HEK293 (cell line): Measurements from ENCODE around the gene RGS19.

Source experiments
- CTCF ChIA-PET: fragments of 350-600 bp; formaldehyde crosslinking; extraction: SDS; loops from one replicate; lab custom pipeline; 2021; ENCODE audit warnings: antibody characterized with exemption; lab: Yijun Ruan, JAX
- POLR2A ChIA-PET: fragments of 300-600 bp; formaldehyde crosslinking; extraction: SDS; loops from one replicate; lab custom pipeline; 2020; ENCODE audit warnings: antibody characterized with exemption, inconsistent platforms; lab: Yijun Ruan, JAX
- H3K27ac ChIP-seq: fragments of 200-500 bp; sonication (Bioruptor generic); 2 replicates; pipeline ENCODE4 v1.5.1; 2014; ENCODE audit warnings: low read depth, low read length, control low read depth, inconsistent platforms; ENCODE audit errors: extremely low read depth
- H3K36me3 ChIP-seq, 2 experiments: fragments of 200-500 bp in 1 of 2; sonication (Bioruptor generic) in 1 of 2; 1 replicate in 1 of 2; 2 replicates in 1 of 2; pipeline ENCODE4 v1.5.1; 2014 to 2017; ENCODE audit warnings: inconsistent platforms in 2 of 2, low read length in 2 of 2; ENCODE audit not compliant: control insufficient read depth in 2 of 2, insufficient read depth in 1 of 2
- H3K4me1 ChIP-seq: fragments of 200-500 bp; sonication (Bioruptor generic); 2 replicates; pipeline ENCODE4 v1.5.1; 2014; ENCODE audit warnings: mild to moderate bottlenecking, low read length, inconsistent platforms; ENCODE audit not compliant: control insufficient read depth, insufficient read depth
- H3K4me3 ChIP-seq: 2 replicates; pipeline ENCODE4 v1.5.1; 2011; ENCODE audit warnings: low read depth, mild to moderate bottlenecking, control low read depth, low read length, moderate library complexity
- H3K9me3 ChIP-seq: fragments of 200-500 bp; sonication (Bioruptor generic); 2 replicates; pipeline ENCODE4 v1.5.1; 2014; ENCODE audit warnings: low read depth, low read length, inconsistent platforms; ENCODE audit not compliant: control insufficient read depth, insufficient read depth
- BCL6B ChIP-seq: fragments of 450-650 bp; formaldehyde crosslinking; IDR thresholded peaks from 2 replicates; pipeline ENCODE4 v1.5.1; 2017; ENCODE audit warnings: missing biosample characterization, missing genetic modification characterization
- GLIS1 ChIP-seq: fragments of 450-650 bp; formaldehyde crosslinking; IDR thresholded peaks from 2 replicates; pipeline ENCODE4 v1.5.1; 2016; ENCODE audit warnings: missing biosample characterization, missing genetic modification characterization
- GLIS2 ChIP-seq: fragments of 450-650 bp; formaldehyde crosslinking; IDR thresholded peaks from 2 replicates; pipeline ENCODE4 v1.5.1; 2016; ENCODE audit warnings: missing biosample characterization, missing genetic modification characterization
- KLF1 ChIP-seq: fragments of 450-650 bp; formaldehyde crosslinking; IDR thresholded peaks from 2 replicates; pipeline ENCODE4 v1.5.1; 2016; ENCODE audit warnings: missing biosample characterization, missing genetic modification characterization
- PRDM4 ChIP-seq: fragments of 450-650 bp; formaldehyde crosslinking; IDR thresholded peaks from 2 replicates; pipeline ENCODE4 v1.5.1; 2017; ENCODE audit warnings: missing biosample characterization, missing genetic modification characterization
- SP2 ChIP-seq: fragments of 450-650 bp; formaldehyde crosslinking; IDR thresholded peaks from 2 replicates; pipeline ENCODE4 v1.5.1; 2016; ENCODE audit warnings: missing biosample characterization, missing genetic modification characterization
- ZBTB17 ChIP-seq: fragments of 450-650 bp; formaldehyde crosslinking; IDR thresholded peaks from 2 replicates; pipeline ENCODE4 v1.5.1; 2016; ENCODE audit warnings: missing biosample characterization, missing genetic modification characterization
- ZBTB21 ChIP-seq: fragments of 450-650 bp; formaldehyde crosslinking; IDR thresholded peaks from 2 replicates; pipeline ENCODE4 v1.5.1; 2017; ENCODE audit warnings: missing biosample characterization, missing genetic modification characterization
- ZFHX2 ChIP-seq: fragments of 450-650 bp; formaldehyde crosslinking; conservative IDR thresholded peaks from 2 replicates; pipeline ENCODE4 v1.5.1; 2016; ENCODE audit warnings: missing biosample characterization, missing genetic modification characterization
- ZIC2 ChIP-seq: fragments of 450-650 bp; formaldehyde crosslinking; IDR thresholded peaks from 2 replicates; pipeline ENCODE4 v1.5.1; 2016; ENCODE audit warnings: missing biosample characterization, missing genetic modification characterization
- ZNF133 ChIP-seq: fragments of 450-650 bp; formaldehyde crosslinking; IDR thresholded peaks from 2 replicates; pipeline ENCODE4 v1.5.1; 2016; ENCODE audit warnings: missing biosample characterization, missing genetic modification characterization
- ZNF16 ChIP-seq: fragments of 450-650 bp; formaldehyde crosslinking; IDR thresholded peaks from 2 replicates; pipeline ENCODE4 v1.5.1; 2016; ENCODE audit warnings: low read depth, missing biosample characterization, missing genetic modification characterization
- ZNF169 ChIP-seq: fragments of 450-650 bp; formaldehyde crosslinking; IDR thresholded peaks from 2 replicates; pipeline ENCODE4 v1.5.1; 2016; ENCODE audit warnings: missing biosample characterization, missing genetic modification characterization
- ZNF202 ChIP-seq: fragments of 450-650 bp; formaldehyde crosslinking; IDR thresholded peaks from 2 replicates; pipeline ENCODE4 v1.5.1; 2016; ENCODE audit warnings: missing biosample characterization, missing genetic modification characterization, borderline replicate concordance
- ZNF223 ChIP-seq: fragments of 450-650 bp; formaldehyde crosslinking; IDR thresholded peaks from 2 replicates; pipeline ENCODE4 v1.5.1; 2016; ENCODE audit warnings: missing biosample characterization, missing genetic modification characterization
- ZNF26 ChIP-seq: fragments of 450-650 bp; formaldehyde crosslinking; IDR thresholded peaks from 2 replicates; pipeline ENCODE4 v1.5.1; 2016; ENCODE audit warnings: missing biosample characterization, missing genetic modification characterization
- ZNF341 ChIP-seq: fragments of 450-650 bp; formaldehyde crosslinking; IDR thresholded peaks from 2 replicates; pipeline ENCODE4; 2016; ENCODE audit warnings: low read depth, missing biosample characterization, missing genetic modification characterization
- ZNF423 ChIP-seq: fragments of 450-650 bp; formaldehyde crosslinking; IDR thresholded peaks from 2 replicates; pipeline ENCODE4 v1.5.1; 2016; ENCODE audit warnings: missing biosample characterization, missing genetic modification characterization
- ZNF529 ChIP-seq: fragments of 450-650 bp; formaldehyde crosslinking; IDR thresholded peaks from 2 replicates; pipeline ENCODE4 v1.5.1; 2017; ENCODE audit warnings: missing genetic modification characterization, missing biosample characterization; ENCODE audit not compliant: insufficient replicate concordance
- ZNF585B ChIP-seq: fragments of 450-650 bp; formaldehyde crosslinking; IDR thresholded peaks from 2 replicates; pipeline ENCODE4 v1.5.1; 2016; ENCODE audit warnings: missing biosample characterization, missing genetic modification characterization
- ZNF626 ChIP-seq: fragments of 450-650 bp; sonication (Bioruptor Pico); formaldehyde crosslinking; IDR thresholded peaks from 2 replicates; pipeline ENCODE4 v1.5.1; 2018; ENCODE audit warnings: missing biosample characterization, missing genetic modification characterization, inconsistent platforms
- ZNF76 ChIP-seq: fragments of 450-650 bp; formaldehyde crosslinking; IDR thresholded peaks from 2 replicates; pipeline ENCODE4; 2016; ENCODE audit warnings: low read depth, missing biosample characterization, missing genetic modification characterization, borderline replicate concordance

The RGS19 gene

GRCh38 chr20:64037498-64038213, 41.7 kb downstream of the RGS19 start:
- no peak overlapping the region for H3K4me3 ChIP-seq
- H3K27ac ChIP-seq: no peak overlapping the region
- H3K9me3 ChIP-seq: no peaks in the 10 kb centered on the region
- H3K36me3 ChIP-seq: peaks cover 0 to 25% of the 10 kb centered on the region in 2 experiments; a peak in 2 of 3 replicates
- CTCF ChIA-PET: interaction anchor here (0.8 to 4.4 kb wide), 8 partner anchors 20 to 83 kb away, joined by 3 to 39 read pairs (median 4); partner anchors contain the start of genes PRPF6 and SAMD10
- TF ChIP-seq ZBTB17 (tag by site-specific recombination): peak; percentile 67
- no peak for TF ChIP-seq ZNF585B (tag by site-specific recombination)
- peak; percentile 50 for TF ChIP-seq SP2
- peak; percentile 52 for TF ChIP-seq GLIS1 (tag by site-specific recombination)
- TF ChIP-seq ZNF529 (tag by site-specific recombination): no peak
- TF ChIP-seq ZNF341 (tag by site-specific recombination): peak; percentile 41
- TF ChIP-seq ZBTB21: no peak
- TF ChIP-seq ZNF423 (tag by site-specific recombination): no peak
- no peak for TF ChIP-seq ZNF626 (tag by site-specific recombination)
- peak; percentile 71; the same call in 1 of the 2 replicates for TF ChIP-seq GLIS2 (tag by site-specific recombination)
- peak; percentile 30; the same call in 1 of the 2 replicates for TF ChIP-seq KLF1 (tag by site-specific recombination)
- TF ChIP-seq, all 188 proteins: peak for 6
- POLR2A ChIA-PET: interaction anchor here (1.0 to 2.9 kb wide), 3 partner anchors 25 to 57 kb away, joined by 4 to 11 read pairs (median 5); partner anchors contain the start of genes LKAAEAR1, PRPF6 and TCEA2
- H3K4me1 ChIP-seq: peaks cover 7% of the 10 kb centered on the region; the same call in 1 of the 2 replicates

- peaks cover 7% of the 10 kb centered on the region; the same call in 1 of the 2 replicates for H3K4me1 ChIP-seq
- no peak overlapping the region for H3K27ac ChIP-seq
- POLR2A ChIA-PET: no interaction called here
- TF ChIP-seq ZFHX2 (tag by site-specific recombination) (no peak), ZNF223 (tag by site-specific recombination) (no peak), ZNF169 (no peak), BCL6B (no peak), ZIC2 (tag by site-specific recombination) (no peak), ZNF202 (tag by site-specific recombination) (no peak), ZNF26 (tag by site-specific recombination) (no peak), ZNF133 (tag by site-specific recombination) (no peak), ZNF76 (tag by site-specific recombination) (no peak), PRDM4 (tag by site-specific recombination) (no peak), ZNF16 (no peak)
- CTCF ChIA-PET: interaction anchor here (0.7 to 2.1 kb wide), 4 partner anchors 18 to 187 kb away, joined by 3 to 6 read pairs (median 4); partner anchors contain the start of gene PRPF6
- H3K9me3 ChIP-seq: no peaks in the 10 kb centered on the region
- peaks cover 0 to 30% of the 10 kb centered on the region in 2 experiments; a peak in 2 of 3 replicates for H3K36me3 ChIP-seq
- H3K4me3 ChIP-seq: no peak overlapping the region
Observed at GRCh38 chr20:64037199-64037497, 42.2 kb downstream of the RGS19 start.
